Measurements from ENCODE around the gene ITPKC. TPM values are rescaled to one million over a fixed set of nuclear protein-coding genes. Genes with fewer than 3 reads are reported as not detected.
A peak's percentile ranks its signal among the peaks of the same experiment; 100 is the strongest.

ITPKC gene
- polyA plus RNA-seq, 4 donors, result 22.7 to 36.5 (median 25.5) TPM

GRCh38 chr19:40742477-40742876 is 25.6 kb downstream of the ITPKC start:
- Histone ChIP-seq H3K9me3 (ENCODE audit: control insufficient read depth in 2 of 2, insufficient read depth in 1 of 2, low read depth in 1 of 2, low read length in 1 of 2) (no peaks in the 10 kb centered on the region), H3K36me3 (ENCODE audit: control insufficient read depth in 3 of 3, insufficient read depth in 2 of 3, low read depth in 1 of 3, low read length in 3 of 3) (peaks cover 0 to 68% (median 6%) of the 10 kb centered on the region in 3 donors), H3K27ac (ENCODE audit: low read depth in 1 of 3, low read length in 2 of 3) (no peak overlapping the region), H3K4me1 (ENCODE audit: control insufficient read depth in 3 of 3, insufficient read depth in 2 of 3, low read depth in 1 of 3, low read length in 2 of 3) (peaks cover 0 to 11% (median 0%) of the 10 kb centered on the region in 3 donors), H3K4me3 (ENCODE audit: low read depth in 1 of 3, low read length in 3 of 3) (no peak overlapping the region), H3K27me3 (ENCODE audit: control insufficient read depth in 3 of 3, insufficient read depth in 3 of 3, low read length in 3 of 3) (no peaks in the 10 kb centered on the region)
- 30 to 71% (median 43%) methylated on average over 17 of the region's 17 CpGs for WGBS, 3 donors
- FAIRE-seq (no peak), DNase-seq (peak in 1 of 2 donors; percentile 60)

GRCh38 chr19:40742886-40743285 is 26.0 kb downstream of the ITPKC start:
- Histone ChIP-seq H3K27ac (ENCODE audit: low read depth in 1 of 3, low read length in 2 of 3) (no peak overlapping the region), H3K4me1 (ENCODE audit: control insufficient read depth in 3 of 3, insufficient read depth in 2 of 3, low read depth in 1 of 3, low read length in 2 of 3) (peaks cover 0 to 11% (median 0%) of the 10 kb centered on the region in 3 donors)
- no peak for FAIRE-seq

GRCh38 chr19:40743926-40744325 is 27.0 kb downstream of the ITPKC start:
- no peak for DNase-seq
- Histone ChIP-seq H3K27ac (ENCODE audit: low read depth in 1 of 3, low read length in 2 of 3) (no peak overlapping the region), H3K27me3 (ENCODE audit: control insufficient read depth in 3 of 3, insufficient read depth in 3 of 3, low read length in 3 of 3) (no peaks in the 10 kb centered on the region), H3K9me3 (ENCODE audit: control insufficient read depth in 2 of 2, insufficient read depth in 1 of 2, low read depth in 1 of 2, low read length in 1 of 2) (no peaks in the 10 kb centered on the region), H3K4me1 (ENCODE audit: control insufficient read depth in 3 of 3, insufficient read depth in 2 of 3, low read depth in 1 of 3, low read length in 2 of 3) (peaks cover 0 to 11% (median 0%) of the 10 kb centered on the region in 3 donors), H3K4me3 (ENCODE audit: low read depth in 1 of 3, low read length in 3 of 3) (no peak overlapping the region), H3K36me3 (ENCODE audit: control insufficient read depth in 3 of 3, insufficient read depth in 2 of 3, low read depth in 1 of 3, low read length in 3 of 3) (peaks cover 0 to 61% (median 5%) of the 10 kb centered on the region in 3 donors)
- FAIRE-seq, result no peak
- 92 to 94% (median 92%) methylated on average over 10 of the region's 10 CpGs for WGBS, 3 donors

More at GRCh38 chr19:40742886-40743285, 26.0 kb downstream of the ITPKC start:
- 86 to 93% (median 91%) methylated on average over 12 of the region's 12 CpGs for WGBS, 3 donors
- Histone ChIP-seq H3K4me3 (ENCODE audit: low read depth in 1 of 3, low read length in 3 of 3) (no peak overlapping the region), H3K9me3 (ENCODE audit: control insufficient read depth in 2 of 2, insufficient read depth in 1 of 2, low read depth in 1 of 2, low read length in 1 of 2) (no peaks in the 10 kb centered on the region), H3K36me3 (ENCODE audit: control insufficient read depth in 3 of 3, insufficient read depth in 2 of 3, low read depth in 1 of 3, low read length in 3 of 3) (peaks cover 0 to 66% (median 5%) of the 10 kb centered on the region in 3 donors), H3K27me3 (ENCODE audit: control insufficient read depth in 3 of 3, insufficient read depth in 3 of 3, low read length in 3 of 3) (no peaks in the 10 kb centered on the region)
- DNase-seq, result no peak

- peak overlapping the region in 2 of 3 donors; percentile 4 to 36 for H3K27ac ChIP-seq (ENCODE audit: low read depth in 1 of 3, low read length in 2 of 3)
- H3K9me3 ChIP-seq (ENCODE audit: control insufficient read depth in 2 of 2, insufficient read depth in 1 of 2, low read depth in 1 of 2, low read length in 1 of 2), result no peaks in the 10 kb centered on the region
- DNase-seq (no peak), FAIRE-seq (no peak)
- no peak overlapping the region for H3K4me3 ChIP-seq (ENCODE audit: low read depth in 1 of 3, low read length in 3 of 3)
- peaks cover 0 to 53% (median 5%) of the 10 kb centered on the region in 3 donors for H3K36me3 ChIP-seq (ENCODE audit: control insufficient read depth in 3 of 3, insufficient read depth in 2 of 3, low read depth in 1 of 3, low read length in 3 of 3)
- no peaks in the 10 kb centered on the region for H3K27me3 ChIP-seq (ENCODE audit: control insufficient read depth in 3 of 3, insufficient read depth in 3 of 3, low read length in 3 of 3)
- WGBS, 3 donors, result 71 to 84% (median 83%) methylated on average over 15 to 17 of the region's 17 CpGs
- H3K4me1 ChIP-seq (ENCODE audit: control insufficient read depth in 3 of 3, insufficient read depth in 2 of 3, low read depth in 1 of 3, low read length in 2 of 3), result peaks cover 0 to 19% (median 2%) of the 10 kb centered on the region in 3 donors
Observed at GRCh38 chr19:40744554-40745401, 27.9 kb downstream of the ITPKC start.

GRCh38 chr19:40745402-40745780 is 28.5 kb downstream of the ITPKC start:
- peaks cover 0 to 47% (median 3%) of the 10 kb centered on the region in 3 donors for H3K36me3 ChIP-seq (ENCODE audit: control insufficient read depth in 3 of 3, insufficient read depth in 2 of 3, low read depth in 1 of 3, low read length in 3 of 3)
- peaks cover 0 to 22% (median 2%) of the 10 kb centered on the region in 3 donors for H3K4me1 ChIP-seq (ENCODE audit: control insufficient read depth in 3 of 3, insufficient read depth in 2 of 3, low read depth in 1 of 3, low read length in 2 of 3)
- peak overlapping the region in 1 of 3 donors; percentile 36 for H3K27ac ChIP-seq (ENCODE audit: low read depth in 1 of 3, low read length in 2 of 3)
- 76 to 83% (median 82%) methylated on average over 7 of the region's 7 CpGs for WGBS, 3 donors
- no peak overlapping the region for H3K4me3 ChIP-seq (ENCODE audit: low read depth in 1 of 3, low read length in 3 of 3)
- no peak for DNase-seq
- no peak for FAIRE-seq
- H3K27me3 ChIP-seq (ENCODE audit: control insufficient read depth in 3 of 3, insufficient read depth in 3 of 3, low read length in 3 of 3), result no peaks in the 10 kb centered on the region
- no peaks in the 10 kb centered on the region for H3K9me3 ChIP-seq (ENCODE audit: control insufficient read depth in 2 of 2, insufficient read depth in 1 of 2, low read depth in 1 of 2, low read length in 1 of 2)

- no peak for DNase-seq
- no peaks in the 10 kb centered on the region for H3K27me3 ChIP-seq (ENCODE audit: control insufficient read depth in 3 of 3, insufficient read depth in 3 of 3, low read length in 3 of 3)
- peaks cover 0 to 29% (median 0%) of the 10 kb centered on the region in 3 donors for H3K36me3 ChIP-seq (ENCODE audit: control insufficient read depth in 3 of 3, insufficient read depth in 2 of 3, low read depth in 1 of 3, low read length in 3 of 3)
- H3K9me3 ChIP-seq (ENCODE audit: control insufficient read depth in 2 of 2, insufficient read depth in 1 of 2, low read depth in 1 of 2, low read length in 1 of 2), result no peaks in the 10 kb centered on the region
- no peak overlapping the region for H3K27ac ChIP-seq (ENCODE audit: low read depth in 1 of 3, low read length in 2 of 3)
- H3K4me1 ChIP-seq (ENCODE audit: control insufficient read depth in 3 of 3, insufficient read depth in 2 of 3, low read depth in 1 of 3, low read length in 2 of 3), result peaks cover 0 to 22% (median 2%) of the 10 kb centered on the region in 3 donors
- no peak for FAIRE-seq
- WGBS, 3 donors, result 96 to 98% (median 96%) methylated on average over 7 of the region's 7 CpGs
- H3K4me3 ChIP-seq (ENCODE audit: low read depth in 1 of 3, low read length in 3 of 3), result no peak overlapping the region
Observed at GRCh38 chr19:40747536-40747935, 30.6 kb downstream of the ITPKC start.

- Histone ChIP-seq H3K4me3 (ENCODE audit: low read depth in 1 of 3, low read length in 3 of 3) (peak within 1 kb of the TSS; percentile 71 to 73 (median 73)), H3K27ac (ENCODE audit: low read depth in 1 of 3, low read length in 2 of 3) (peak within 1 kb of the TSS; percentile 87 to 96 (median 93)), H3K9me3 (ENCODE audit: control insufficient read depth in 2 of 2, insufficient read depth in 1 of 2, low read depth in 1 of 2, low read length in 1 of 2) (no peaks in the 10 kb centered on the region), H3K27me3 (ENCODE audit: control insufficient read depth in 3 of 3, insufficient read depth in 3 of 3, low read length in 3 of 3) (no peaks in the 10 kb centered on the region), H3K4me1 (ENCODE audit: control insufficient read depth in 3 of 3, insufficient read depth in 2 of 3, low read depth in 1 of 3, low read length in 2 of 3) (peaks cover 0 to 32% (median 3%) of the 10 kb centered on the region in 3 donors), H3K36me3 (ENCODE audit: control insufficient read depth in 3 of 3, insufficient read depth in 2 of 3, low read depth in 1 of 3, low read length in 3 of 3) (peaks cover 0 to 28% (median 0%) of the 10 kb centered on the region in 3 donors)
- FAIRE-seq (peak; percentile 89), DNase-seq (peak; percentile 100)
- 0% methylated on average over 43 of the region's 43 CpGs for WGBS, 3 donors
Observed at GRCh38 chr19:40750058-40750873, 33.4 kb downstream of the ITPKC start, which contains the start of gene ACTMAP. ACTMAP (minus strand) TSS chr19:40750477; CDS start chr19:40749803, 674 bp downstream.
